Right lobe of liver (tissue), 4 donors: ENCODE measurements around the gene UVRAG.

ENCODE experiments used
- CTCF ChIP-seq, 4 donors: fragments of 200-600 bp in 3 of 4; fragments of 450-650 bp in 1 of 4; IDR thresholded peaks; one replicate each; pipeline versions ENCODE4 v1.5.1 to v1.8.0; 2016 to 2022; ENCODE audit warnings: antibody characterized with exemption in 4 of 4, mild to moderate bottlenecking in 2 of 4
- POLR2A ChIP-seq: fragments of 450-650 bp; IDR thresholded peaks from one replicate; pipeline ENCODE4 v1.6.1; 2017; ENCODE audit warnings: antibody characterized with exemption, mild to moderate bottlenecking
- donor health status: DM: no; HTN: no; CAD: no.
- donor health status: DM: no; HTN: no; CAD: no.
- donor health status: DM: no; HTN: yes; CAD: no.

GRCh38 chr11:75921808-75922207 lies 106.8 kb downstream of the UVRAG start:
- TF ChIP-seq POLR2A (no peak), CTCF (IDR thresholded peaks at IDR 0.05) (no peak)
